Right atrium auricular region (tissue), 2 donors: Measurements from ENCODE around the gene AATF. TPM values are rescaled to one million over a fixed set of nuclear protein-coding genes. Genes with fewer than 3 reads are reported as not detected.

Experiments used
- DNase-seq: peaks from one replicate; pipeline ENCODE4 v3.0.0-alpha.2; 2019; ENCODE audit warnings: low spot score
- H3K27ac ChIP-seq, 2 donors: fragments of 200-600 bp; sonication (generic); 1 replicate in 1 of 2; 2 replicates in 1 of 2; pipeline ENCODE4 v1.5.1; 2016 to 2019
- H3K27me3 ChIP-seq, 2 donors: fragments of 200-600 bp; sonication (generic); one replicate each; pipeline versions ENCODE4 v1.5.1 to v1.6.0; 2017 to 2019
- H3K36me3 ChIP-seq: fragments of 200-600 bp; sonication (generic); one replicate; pipeline ENCODE4 v1.5.1; 2016
- H3K4me1 ChIP-seq, 2 donors: fragments of 200-600 bp; sonication (generic); one replicate each; pipeline versions ENCODE4 v1.5.1 to v1.6.0; 2017 to 2019
- H3K4me3 ChIP-seq, 2 donors: fragments of 200-600 bp; sonication (generic); 1 replicate in 1 of 2; 2 replicates in 1 of 2; pipeline ENCODE4 v1.5.1; 2017 to 2019; ENCODE audit warnings: mild to moderate bottlenecking in 1 of 2, moderate library complexity in 1 of 2
- H3K9me3 ChIP-seq, 2 donors: fragments of 200-600 bp; sonication (generic); one replicate each; pipeline ENCODE4 v1.5.1; 2019
- total RNA-seq, 2 donors: library from RNA; depleted of rRNA; stranded (reverse); fragments of >200 nt; gene quantifications; one replicate each; pipeline ENCODE4 v1.1.0, GENCODE V29; 2016
- TF ChIP-seq, protein P1 (sequence below), 2 donors: fragments of 200-600 bp; sonication (generic); IDR thresholded peaks; one replicate each; pipeline ENCODE4 v1.5.1; 2019; ENCODE audit warnings: antibody characterized with exemption in 2 of 2

AATF gene
- total RNA-seq, 2 donors from 2014 or later: 17.8 to 23.2 TPM

- no peak for DNase-seq
- H3K9me3 ChIP-seq: no peaks in the 10 kb centered on the region
- H3K27me3 ChIP-seq: no peaks in the 10 kb centered on the region
- no peaks in the 10 kb centered on the region for H3K4me1 ChIP-seq
- H3K27ac ChIP-seq: no peak overlapping the region
- peaks cover 31% of the 10 kb centered on the region for H3K36me3 ChIP-seq
- H3K4me3 ChIP-seq: no peak overlapping the region
- TF ChIP-seq, protein P1, sequence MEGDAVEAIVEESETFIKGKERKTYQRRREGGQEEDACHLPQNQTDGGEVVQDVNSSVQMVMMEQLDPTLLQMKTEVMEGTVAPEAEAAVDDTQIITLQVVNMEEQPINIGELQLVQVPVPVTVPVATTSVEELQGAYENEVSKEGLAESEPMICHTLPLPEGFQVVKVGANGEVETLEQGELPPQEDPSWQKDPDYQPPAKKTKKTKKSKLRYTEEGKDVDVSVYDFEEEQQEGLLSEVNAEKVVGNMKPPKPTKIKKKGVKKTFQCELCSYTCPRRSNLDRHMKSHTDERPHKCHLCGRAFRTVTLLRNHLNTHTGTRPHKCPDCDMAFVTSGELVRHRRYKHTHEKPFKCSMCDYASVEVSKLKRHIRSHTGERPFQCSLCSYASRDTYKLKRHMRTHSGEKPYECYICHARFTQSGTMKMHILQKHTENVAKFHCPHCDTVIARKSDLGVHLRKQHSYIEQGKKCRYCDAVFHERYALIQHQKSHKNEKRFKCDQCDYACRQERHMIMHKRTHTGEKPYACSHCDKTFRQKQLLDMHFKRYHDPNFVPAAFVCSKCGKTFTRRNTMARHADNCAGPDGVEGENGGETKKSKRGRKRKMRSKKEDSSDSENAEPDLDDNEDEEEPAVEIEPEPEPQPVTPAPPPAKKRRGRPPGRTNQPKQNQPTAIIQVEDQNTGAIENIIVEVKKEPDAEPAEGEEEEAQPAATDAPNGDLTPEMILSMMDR (IDR thresholded peaks at IDR 0.05): no peak
Observed at GRCh38 chr17:37094391-37094790, 145.6 kb downstream of the AATF start.

- H3K4me3 ChIP-seq: no peak overlapping the region
- TF ChIP-seq, protein P1 (IDR thresholded peaks at IDR 0.05): no peak
- no peaks in the 10 kb centered on the region for H3K27me3 ChIP-seq
- H3K4me1 ChIP-seq: no peaks in the 10 kb centered on the region
- no peak overlapping the region for H3K27ac ChIP-seq
- no peak for DNase-seq
- H3K9me3 ChIP-seq: no peaks in the 10 kb centered on the region
- H3K36me3 ChIP-seq: peaks cover 31% of the 10 kb centered on the region
Observed at GRCh38 chr17:37096071-37096470, 147.3 kb downstream of the AATF start.

DNA sequence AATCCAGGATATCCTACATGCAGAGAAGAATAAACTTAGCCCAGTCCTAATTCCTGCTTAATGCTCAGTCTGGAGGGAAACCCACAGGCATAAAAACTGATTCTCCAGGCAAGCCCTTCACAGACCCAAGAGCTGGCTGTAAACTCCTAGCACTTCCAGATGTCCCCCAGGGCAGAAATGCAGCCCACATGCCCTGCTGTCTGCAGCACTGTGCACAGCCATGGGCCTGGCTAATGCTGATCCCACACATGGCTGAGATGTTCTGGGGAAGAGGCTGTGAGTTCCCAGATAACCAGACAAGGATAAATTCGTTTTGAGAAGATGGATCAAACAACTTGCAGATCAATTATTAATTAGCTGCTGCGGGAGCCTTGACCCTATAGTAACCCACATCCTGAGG is 148.4 kb downstream of the AATF start:
- DNase-seq: no peak
- Histone ChIP-seq H3K27me3 (no peaks in the 10 kb centered on the region), H3K4me1 (no peaks in the 10 kb centered on the region), H3K9me3 (no peaks in the 10 kb centered on the region), H3K36me3 (peaks cover 31% of the 10 kb centered on the region), H3K27ac (no peak overlapping the region), H3K4me3 (no peak overlapping the region)
- TF ChIP-seq, protein P1 (IDR thresholded peaks at IDR 0.05): no peak

GRCh38 chr17:37098152-37098551 is 149.4 kb downstream of the AATF start:
- Histone ChIP-seq H3K27me3 (no peaks in the 10 kb centered on the region), H3K4me3 (no peak overlapping the region), H3K9me3 (no peaks in the 10 kb centered on the region), H3K4me1 (no peaks in the 10 kb centered on the region), H3K36me3 (peaks cover 31% of the 10 kb centered on the region), H3K27ac (no peak overlapping the region)
- DNase-seq: no peak
- TF ChIP-seq, protein P1 (IDR thresholded peaks at IDR 0.05): no peak

DNA sequence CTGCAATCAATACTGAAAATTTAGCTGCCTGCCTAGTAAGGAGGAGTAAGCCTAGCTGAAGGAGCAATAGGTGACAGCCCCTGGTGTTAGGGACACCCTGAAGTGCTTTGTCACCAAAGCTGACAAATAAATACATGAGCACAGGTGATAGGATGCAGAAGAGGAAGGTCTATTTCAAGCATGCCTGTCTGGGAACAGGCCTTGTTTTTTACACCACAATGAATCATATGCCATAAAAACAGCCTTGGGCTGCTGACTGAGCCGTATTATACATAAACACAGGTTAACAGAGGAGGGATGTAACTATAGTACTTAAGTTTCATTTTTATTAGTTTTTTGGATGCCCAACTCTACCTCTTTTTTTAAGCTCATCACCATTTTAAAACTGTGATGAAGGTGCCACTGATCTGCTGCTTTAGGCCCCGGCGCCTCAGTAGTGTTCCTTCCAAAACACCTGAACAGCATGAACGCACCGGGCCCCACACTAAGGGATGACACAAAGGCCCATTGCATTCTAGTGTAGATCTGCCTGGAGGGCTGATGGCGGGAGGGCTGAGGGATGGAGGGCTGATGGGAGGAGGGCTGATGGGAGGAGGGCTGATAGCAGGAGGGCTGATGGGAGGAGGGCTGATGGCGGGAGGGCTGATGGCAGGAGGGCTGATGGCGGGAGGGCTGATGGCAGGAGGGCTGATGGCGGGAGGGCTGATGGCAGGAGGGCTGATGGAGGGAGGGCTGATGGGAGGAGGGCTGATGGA is 150.3 kb downstream of the AATF start:
- H3K27ac ChIP-seq: no peak overlapping the region
- no peak overlapping the region for H3K4me3 ChIP-seq
- TF ChIP-seq, protein P1 (IDR thresholded peaks at IDR 0.05): no peak

DNA sequence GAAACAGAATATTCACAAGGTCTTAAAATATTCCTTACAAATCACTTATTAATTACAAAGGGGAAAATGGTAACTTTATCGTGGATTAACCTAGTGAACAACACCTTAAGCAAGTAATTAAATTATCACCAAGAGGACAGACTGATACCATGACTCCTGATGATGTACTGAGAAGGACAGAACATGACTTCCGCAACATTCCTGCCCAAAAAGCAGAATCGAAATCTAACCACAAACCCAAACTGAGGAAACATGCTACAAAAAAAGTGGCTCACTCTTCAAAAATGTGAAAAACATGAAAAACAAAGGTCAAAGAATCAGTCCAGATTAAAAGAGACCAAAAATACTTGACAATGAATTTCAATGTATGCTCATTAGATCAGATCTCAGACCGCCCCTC is 151.5 kb downstream of the AATF start:
- TF ChIP-seq, protein P1 (IDR thresholded peaks at IDR 0.05): no peak
- no peak for DNase-seq
- H3K27me3 ChIP-seq: no peaks in the 10 kb centered on the region
- no peaks in the 10 kb centered on the region for H3K9me3 ChIP-seq
- peaks cover 27% of the 10 kb centered on the region for H3K36me3 ChIP-seq
- no peak overlapping the region for H3K27ac ChIP-seq
- no peaks in the 10 kb centered on the region for H3K4me1 ChIP-seq
- no peak overlapping the region for H3K4me3 ChIP-seq

More for the DNA sequence above, 150.3 kb downstream of the AATF start:
- Histone ChIP-seq H3K9me3 (no peaks in the 10 kb centered on the region), H3K36me3 (peaks cover 31% of the 10 kb centered on the region), H3K4me1 (no peaks in the 10 kb centered on the region), H3K27me3 (no peaks in the 10 kb centered on the region)
- DNase-seq: no peak
